Hepatocyte (in vitro differentiated cells): ENCODE results near the gene ESRRA. TPM values are rescaled to one million over a fixed set of nuclear protein-coding genes. Genes with fewer than 3 reads are reported as not detected.

ENCODE experiments used
- DNase-seq: peaks from one replicate; pipeline ENCODE4 v3.0.0-alpha.2; 2016; ENCODE audit warnings: low spot score
- H2AFZ ChIP-seq: fragments of 200-600 bp; sonication (generic); 2 replicates; pipeline ENCODE4 v1.6.0; 2016; ENCODE audit warnings: antibody characterized with exemption, mild to moderate bottlenecking
- H3K27ac ChIP-seq: fragments of 200-600 bp; sonication (generic); 2 replicates; pipeline ENCODE4 v1.5.1; 2016; ENCODE audit warnings: mild to moderate bottlenecking
- H3K27me3 ChIP-seq: fragments of 200-600 bp; sonication (generic); 2 replicates; pipeline ENCODE4 v1.6.1; 2016
- H3K36me3 ChIP-seq: fragments of 200-600 bp; sonication (generic); replicated peaks from 2 replicates; pipeline ENCODE4 v1.5.1; 2016; ENCODE audit warnings: low read depth; ENCODE audit not compliant: insufficient read depth
- H3K4me1 ChIP-seq: fragments of 200-600 bp; sonication (generic); 2 replicates; pipeline ENCODE4 v1.5.1; 2016; ENCODE audit warnings: mild to moderate bottlenecking, moderate library complexity; ENCODE audit not compliant: insufficient read depth
- H3K4me2 ChIP-seq: fragments of 200-600 bp; sonication (generic); 2 replicates; pipeline ENCODE4 v1.6.0; 2016
- H3K4me3 ChIP-seq: fragments of 200-600 bp; sonication (generic); 2 replicates; pipeline ENCODE4 v1.5.1; 2016; ENCODE audit warnings: mild to moderate bottlenecking
- H3K79me2 ChIP-seq: fragments of 200-600 bp; sonication (generic); 2 replicates; pipeline ENCODE4 v1.6.0; 2017; ENCODE audit warnings: mild to moderate bottlenecking
- H3K9me2 ChIP-seq: fragments of 200-600 bp; sonication (generic); replicated peaks from 2 replicates; pipeline ENCODE4 v1.6.0; 2017; ENCODE audit warnings: mild to moderate bottlenecking; ENCODE audit not compliant: insufficient read depth
- H3K9me3 ChIP-seq: fragments of 200-600 bp; sonication (generic); 2 replicates; pipeline ENCODE4 v1.5.1; 2016; ENCODE audit warnings: low read depth, mild to moderate bottlenecking
- H4K20me1 ChIP-seq: fragments of 200-600 bp; sonication (generic); 2 replicates; pipeline ENCODE4 v1.6.0; 2016; ENCODE audit warnings: mild to moderate bottlenecking; ENCODE audit not compliant: insufficient read depth, poor library complexity, severe bottlenecking
- CTCF ChIP-seq: fragments of 200-600 bp; sonication (generic); IDR thresholded peaks from 2 replicates; pipeline ENCODE4 v1.5.1; 2016; ENCODE audit warnings: antibody characterized with exemption, mild to moderate bottlenecking; ENCODE audit not compliant: poor library complexity
- EZH2 ChIP-seq: fragments of 200-600 bp; sonication (generic); IDR thresholded peaks from 2 replicates; pipeline ENCODE4 v1.6.1; 2016; ENCODE audit warnings: antibody characterized with exemption, mild to moderate bottlenecking, borderline replicate concordance
- EZH2phosphoT487 ChIP-seq: fragments of 200-600 bp; sonication (generic); IDR thresholded peaks from one replicate; pipeline ENCODE4 v1.6.1; 2018; ENCODE audit warnings: antibody characterized with exemption, mild to moderate bottlenecking, low read depth, moderate library complexity; ENCODE audit not compliant: unreplicated experiment, severe bottlenecking
- WGBS: methylation state at CpG from one replicate; pipeline ENCODE4 v1.1.6; 2016; ENCODE audit warnings: low lambda C conversion rate; ENCODE audit errors: missing lambda C conversion rate; 5-methylcytosine and 5-hydroxymethylcytosine counted together
- polyA plus RNA-seq: library from polyadenylated mRNA; unstranded; fragments of >200 nt; fragmentation: Nextera tagmentation; extraction: Ambion mirVana; gene quantifications from 2 replicates; pipeline ENCODE4 v1.2.1, GENCODE V29; 2016
- total RNA-seq: library from RNA; depleted of rRNA; stranded (reverse); fragments of >200 nt; gene quantifications from 2 replicates; pipeline ENCODE4 v1.2.3, GENCODE V29; 2014

Gene ESRRA
- total and polyA plus RNA-seq, 2 experiments from 2014 or later = 57.4 to 62.0 TPM

DNA sequence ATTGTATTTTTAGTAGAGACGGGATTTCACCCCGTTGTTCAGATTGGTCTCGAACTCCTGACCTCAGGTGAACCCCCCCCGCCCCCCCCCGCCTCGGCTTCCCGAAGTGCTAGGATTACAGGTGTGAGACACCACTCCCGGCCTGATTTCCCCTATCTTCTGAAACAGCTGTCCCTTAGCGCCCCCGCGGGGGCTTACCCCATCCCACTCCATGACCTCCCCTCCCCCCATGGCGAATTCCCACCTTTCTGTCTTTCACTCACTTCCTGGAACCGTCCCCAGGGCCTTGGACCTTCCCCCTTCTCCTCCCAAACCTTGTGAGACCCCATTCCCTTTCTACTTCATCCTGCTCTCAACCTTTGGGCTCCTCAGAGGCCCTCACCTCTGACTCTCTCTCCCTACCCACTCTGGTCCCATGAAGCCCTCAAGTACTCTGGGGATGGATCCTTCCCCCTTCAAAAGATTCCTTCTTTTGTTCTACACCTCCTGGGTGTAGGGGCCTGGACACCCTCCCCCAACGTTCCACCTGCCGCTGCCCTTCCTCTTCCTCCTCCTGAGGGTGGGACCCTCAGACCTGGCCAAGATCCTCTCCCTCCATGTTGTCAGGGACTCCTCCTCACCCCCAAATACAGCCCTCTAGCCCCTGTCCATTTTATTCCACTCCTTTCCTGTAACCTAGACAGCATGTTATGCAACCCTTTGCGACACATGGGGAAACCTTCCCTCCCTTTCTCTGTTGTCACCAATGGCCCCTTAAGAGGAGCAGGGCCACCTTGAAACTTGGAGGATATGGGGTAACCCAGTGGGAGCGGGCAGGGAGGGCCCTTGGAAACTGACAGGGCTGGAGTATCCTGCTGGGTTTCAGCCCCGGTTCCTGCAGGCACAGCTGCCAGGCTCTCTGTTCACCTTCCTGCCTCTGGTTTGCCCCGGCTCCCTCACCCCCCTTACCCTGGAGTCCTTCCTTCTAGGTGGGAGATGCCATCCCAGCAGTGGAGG is 13.7 kb downstream of the ESRRA start:
- peaks cover 29% of the 10 kb centered on the region for H3K79me2 ChIP-seq
- H2AFZ ChIP-seq = peak overlapping the region; percentile 73
- no peaks in the 10 kb centered on the region for H3K27me3 ChIP-seq
- 37% methylated on average over 14 of the region's 19 CpGs for WGBS
- DNase-seq = peak; percentile 25
- no peaks in the 10 kb centered on the region for H4K20me1 ChIP-seq
- peak overlapping the region; percentile 79 for H3K4me2 ChIP-seq
- peak overlapping the region; percentile 76 for H3K4me3 ChIP-seq
- TF ChIP-seq CTCF (no peak), EZH2 (no peak), EZH2phosphoT487 (no peak)
- no peaks in the 10 kb centered on the region for H3K36me3 ChIP-seq
- H3K27ac ChIP-seq = peak overlapping the region; percentile 98
- H3K4me1 ChIP-seq = peaks cover 25% of the 10 kb centered on the region
- no peaks in the 10 kb centered on the region for H3K9me2 ChIP-seq
- no peaks in the 10 kb centered on the region for H3K9me3 ChIP-seq

DNA sequence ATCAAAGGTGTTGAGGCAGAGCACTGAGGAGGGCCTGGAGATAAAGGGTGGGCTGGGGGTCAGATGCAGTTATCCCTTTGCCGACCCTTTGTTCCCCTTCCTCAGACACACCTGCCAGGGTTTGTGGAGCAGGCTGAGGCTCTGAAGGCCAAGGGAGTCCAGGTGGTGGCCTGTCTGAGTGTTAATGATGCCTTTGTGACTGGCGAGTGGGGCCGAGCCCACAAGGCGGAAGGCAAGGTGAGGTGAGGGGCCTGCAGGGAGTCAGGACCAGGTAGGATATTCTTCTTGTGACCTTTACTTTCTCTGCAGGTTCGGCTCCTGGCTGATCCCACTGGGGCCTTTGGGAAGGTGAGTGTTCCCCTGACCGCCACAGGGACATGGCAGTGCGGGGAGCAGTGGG is 15.2 kb downstream of the ESRRA start:
- Histone ChIP-seq H2AFZ (no peak overlapping the region), H3K4me3 (no peak overlapping the region), H3K36me3 (no peaks in the 10 kb centered on the region), H3K27ac (peak overlapping the region; percentile 60), H4K20me1 (no peaks in the 10 kb centered on the region), H3K79me2 (peaks cover 22% of the 10 kb centered on the region), H3K4me2 (no peak overlapping the region), H3K27me3 (no peaks in the 10 kb centered on the region), H3K4me1 (peaks cover 25% of the 10 kb centered on the region), H3K9me2 (no peaks in the 10 kb centered on the region), H3K9me3 (no peaks in the 10 kb centered on the region)
- DNase-seq = peak; percentile 4
- no peak for TF ChIP-seq EZH2
- no peak for TF ChIP-seq CTCF
- no peak for TF ChIP-seq EZH2phosphoT487
- WGBS = 92% methylated on average over 7 of the region's 7 CpGs

GRCh38 chr11:64321026-64321425 is 15.7 kb downstream of the ESRRA start:
- Histone ChIP-seq H2AFZ (no peak overlapping the region), H3K36me3 (no peaks in the 10 kb centered on the region), H4K20me1 (no peaks in the 10 kb centered on the region), H3K79me2 (peaks cover 21% of the 10 kb centered on the region), H3K27me3 (no peaks in the 10 kb centered on the region), H3K9me3 (no peaks in the 10 kb centered on the region), H3K9me2 (no peaks in the 10 kb centered on the region), H3K4me3 (no peak overlapping the region), H3K4me1 (peaks cover 25% of the 10 kb centered on the region), H3K27ac (peak overlapping the region; percentile 60), H3K4me2 (no peak overlapping the region)
- TF ChIP-seq CTCF = no peak
- TF ChIP-seq EZH2 = no peak
- TF ChIP-seq EZH2phosphoT487 = no peak
- no peak for DNase-seq
- WGBS = 100% methylated on average over 5 of the region's 5 CpGs
